Ramos (cell line): ENCODE data around the gene RGPD5.
"Not testable (repeated sequence)": the region's sequence is repeated elsewhere in the genome, so short reads cannot be mapped to it uniquely, and the experiment has no call there.

ENCODE experiments used
- in situ Hi-C: fragments of 300-500 bp; cut with MboI; formaldehyde crosslinking; loops from one replicate; pipeline ENCODE4 v1.14.3; 2022; ENCODE audit warnings: low sequenced_read_pairs; ENCODE audit not compliant: unreplicated experiment

The RGPD5 gene

GRCh38 chr2:109794074-109794737, at the start of gene RGPD5:
Gene RGPD5 (plus strand): TSS chr2:109794305. CDS start chr2:109794466, 161 bp downstream.
- in situ Hi-C loops, result not testable (repeated sequence)

- in situ Hi-C loops, result not testable (repeated sequence)
Measured at GRCh38 chr2:109751572-109751971, 42.5 kb upstream of the RGPD5 start.

GRCh38 chr2:109757163-109757824, 36.8 kb upstream of the RGPD5 start:
- in situ Hi-C loops, result not testable (repeated sequence)

DNA sequence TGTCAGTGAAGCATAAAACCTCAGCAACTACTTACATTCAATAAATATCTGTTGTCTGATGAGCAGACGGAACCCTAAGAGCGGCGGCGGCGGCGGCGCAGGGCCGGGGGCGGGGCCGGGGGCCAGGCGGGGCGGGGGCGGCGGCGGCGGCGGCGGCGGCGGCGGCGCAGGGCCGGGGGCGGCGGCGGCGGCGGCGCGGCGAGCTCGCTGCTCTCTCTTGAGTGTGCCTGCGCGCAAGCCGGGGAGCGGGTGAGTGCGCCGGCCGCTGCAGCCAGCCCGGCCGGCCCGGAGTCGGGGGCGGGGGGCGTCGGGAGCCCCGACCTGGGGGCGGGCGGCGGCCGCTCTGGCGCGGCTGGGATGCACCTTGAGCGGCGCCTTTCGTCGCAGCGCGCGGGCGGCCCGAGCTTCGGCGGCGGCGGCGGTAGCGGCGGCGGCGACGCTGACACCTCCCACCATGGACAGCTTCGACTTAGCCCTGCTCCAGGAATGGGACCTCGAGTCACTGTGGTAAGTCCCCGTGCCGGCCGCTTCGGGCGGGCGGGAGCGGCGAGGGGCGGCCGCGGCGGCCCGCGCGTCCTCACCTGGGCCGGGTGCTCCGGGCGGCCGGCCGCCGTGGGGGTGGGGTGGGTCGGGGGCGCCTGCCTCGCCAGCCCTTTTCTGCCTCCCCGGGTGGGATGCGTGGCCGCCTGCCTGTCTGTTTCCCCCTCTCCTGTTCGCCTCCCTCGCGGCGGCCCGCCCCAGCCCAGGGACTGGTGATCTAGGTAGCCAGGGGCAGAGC, 33.7 kb upstream of the RGPD5 start:
- in situ Hi-C loops, result not testable (repeated sequence)

GRCh38 chr2:109761043-109761454, 33.1 kb upstream of the RGPD5 start:
- in situ Hi-C loops, result not testable (repeated sequence)

DNA sequence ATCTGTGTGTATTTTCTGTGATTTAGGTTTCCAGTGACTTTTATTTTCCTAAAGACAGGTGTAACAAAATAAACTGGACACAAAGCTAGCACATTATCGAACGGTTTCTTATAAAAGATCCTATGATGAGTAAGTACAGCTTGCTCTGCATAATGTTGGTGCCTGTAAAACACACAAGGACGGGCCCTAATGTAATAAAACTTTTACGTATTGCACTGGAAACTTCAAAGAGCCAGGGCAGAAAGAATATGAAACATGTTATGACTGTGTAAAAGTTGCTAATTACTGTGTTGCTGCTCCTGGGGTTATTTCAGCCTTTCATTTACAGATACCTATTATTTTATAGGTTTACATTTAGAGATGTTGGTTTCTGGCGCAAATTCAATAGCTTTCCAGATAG, 32.1 kb upstream of the RGPD5 start:
- in situ Hi-C loops, result not testable (repeated sequence)

DNA sequence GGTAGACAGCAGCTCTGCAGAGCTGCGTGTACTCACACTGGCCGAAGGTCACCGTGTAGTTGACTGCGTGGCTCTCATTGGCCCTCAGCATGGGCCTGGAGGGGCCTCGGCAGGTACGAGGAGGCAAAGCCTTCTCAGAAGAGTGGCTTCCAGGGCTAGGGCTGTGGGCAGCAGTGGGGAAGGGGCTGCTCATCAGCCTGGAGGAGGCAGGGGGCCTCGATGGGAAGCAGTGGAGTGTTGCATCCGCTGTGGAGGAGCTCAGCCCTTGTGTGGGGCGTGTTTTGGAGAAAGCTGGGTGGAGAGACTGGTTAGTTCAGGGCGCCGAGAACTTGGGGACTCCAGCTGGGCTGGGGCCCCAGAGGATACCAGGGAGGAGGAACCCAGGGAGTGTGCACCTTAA, 28.0 kb upstream of the RGPD5 start:
- in situ Hi-C loops, result not testable (repeated sequence)

GRCh38 chr2:109766886-109767578, 27.1 kb upstream of the RGPD5 start:
- in situ Hi-C loops, result not testable (repeated sequence)

GRCh38 chr2:109768934-109769333, 25.2 kb upstream of the RGPD5 start:
- in situ Hi-C loops, result not testable (repeated sequence)

DNA sequence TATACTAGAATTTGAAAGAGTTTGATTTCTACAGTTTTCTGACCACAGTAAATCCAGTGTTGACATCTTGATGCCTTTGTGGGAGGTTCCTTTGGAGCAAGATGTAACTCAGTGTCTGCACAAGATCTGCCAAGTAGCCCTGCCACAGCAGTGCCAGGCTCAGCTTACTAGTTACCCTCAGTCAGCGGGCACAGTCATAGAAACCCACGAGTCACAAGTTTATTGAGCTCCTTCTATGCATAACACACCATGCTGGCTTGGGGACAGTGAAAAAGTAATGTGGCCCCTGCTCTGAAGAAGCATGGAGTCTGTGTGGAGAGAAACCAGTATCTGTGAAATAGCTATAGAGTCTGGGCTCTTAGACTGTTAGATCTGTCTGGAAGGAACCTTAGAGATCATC, 15.0 kb upstream of the RGPD5 start:
- in situ Hi-C loops, result not testable (repeated sequence)

DNA sequence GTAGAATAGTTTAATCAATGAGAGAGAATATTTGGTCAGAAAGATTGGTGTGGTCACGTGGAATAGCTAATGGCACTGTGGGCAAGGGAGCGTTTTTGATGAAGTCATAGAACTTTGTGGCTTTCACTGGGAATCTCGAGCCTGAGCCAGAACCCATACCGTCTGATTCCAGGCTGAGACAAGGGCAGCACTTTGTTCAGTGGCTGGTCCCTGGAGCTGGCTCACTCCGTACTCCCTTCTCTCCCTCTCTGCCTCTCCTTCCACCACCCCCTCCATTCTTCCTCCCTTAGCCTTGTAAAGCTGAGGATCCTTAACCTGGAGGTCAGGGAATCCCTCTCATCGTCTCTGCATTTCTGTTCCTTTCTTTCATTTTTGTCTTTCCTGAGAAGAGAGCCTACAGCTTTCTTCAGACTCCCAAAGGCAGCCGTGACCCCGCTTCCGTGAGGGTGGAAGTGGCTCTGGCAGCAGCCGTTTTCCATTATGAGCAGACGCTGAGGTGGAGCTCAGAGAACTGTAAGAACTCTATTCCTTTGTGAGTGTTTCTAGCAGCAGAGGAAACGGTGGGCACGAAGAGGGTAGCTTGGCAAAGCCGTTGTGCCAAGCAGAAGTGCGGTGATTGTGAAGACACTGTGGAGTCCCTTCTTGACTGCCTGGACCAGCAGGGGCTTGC, 12.8 kb upstream of the RGPD5 start:
- in situ Hi-C loops, result not testable (repeated sequence)

DNA sequence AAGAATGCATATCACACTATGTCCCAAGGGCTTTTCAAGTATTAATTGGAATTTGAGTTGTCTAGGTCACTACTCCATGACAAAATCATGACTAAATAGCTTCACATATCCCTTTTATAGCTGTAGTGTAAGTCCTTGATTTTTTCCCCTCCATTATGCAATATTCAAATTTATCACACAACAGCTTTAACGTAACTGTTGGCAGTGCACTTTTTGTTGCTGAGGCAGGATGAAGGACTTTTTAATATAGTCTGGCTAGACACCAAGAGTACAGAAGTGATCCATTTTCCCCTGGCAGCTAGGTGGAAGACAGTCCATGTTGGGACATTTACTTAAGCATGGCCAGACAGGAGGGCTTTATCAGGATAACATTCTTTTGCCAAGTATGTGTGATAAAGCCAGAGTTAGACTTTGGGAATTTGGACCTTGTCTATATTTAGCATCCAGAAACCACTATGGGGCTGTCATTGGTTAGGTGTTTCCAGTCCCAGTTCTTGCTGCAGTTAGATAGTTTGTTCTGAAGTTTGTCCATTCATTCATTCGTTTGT, 11.6 kb upstream of the RGPD5 start:
- in situ Hi-C loops, result not testable (repeated sequence)

DNA sequence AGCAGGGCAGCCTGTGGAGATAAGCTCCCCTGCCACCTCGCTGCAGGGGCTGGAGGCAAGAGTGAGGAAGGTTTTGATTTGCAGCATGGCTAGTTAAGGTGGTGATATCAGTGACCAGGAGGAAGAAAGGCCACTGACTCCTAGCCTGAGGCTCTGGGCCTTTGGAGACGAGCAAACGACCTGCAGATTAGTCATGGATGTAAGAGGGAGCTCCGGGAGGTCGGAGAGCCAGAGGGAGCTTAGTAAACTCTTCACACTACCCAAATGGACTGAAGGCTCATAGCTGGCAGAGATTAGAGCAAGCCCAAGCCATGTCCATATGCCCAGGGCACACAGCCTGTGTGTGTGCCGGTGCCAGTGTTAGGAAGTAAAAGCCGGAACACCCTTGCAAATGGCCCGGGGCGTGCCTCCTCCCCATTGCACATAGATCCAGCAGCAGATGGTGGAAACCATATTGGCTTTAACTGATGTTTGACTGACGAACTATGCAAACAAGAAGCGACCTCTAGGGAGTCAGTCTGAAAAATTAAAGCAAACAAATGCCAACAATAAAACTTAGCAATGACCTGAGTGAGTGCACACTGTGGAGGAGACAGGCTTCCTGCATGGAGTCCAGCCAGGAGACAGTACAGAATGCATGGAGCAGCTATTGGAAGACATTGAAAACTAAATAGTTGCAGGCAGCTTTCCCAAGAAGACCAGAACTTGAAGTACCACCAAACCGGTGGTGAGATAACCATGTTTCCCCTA, 2.4 kb upstream of the RGPD5 start:
- in situ Hi-C loops, result not testable (repeated sequence)

DNA sequence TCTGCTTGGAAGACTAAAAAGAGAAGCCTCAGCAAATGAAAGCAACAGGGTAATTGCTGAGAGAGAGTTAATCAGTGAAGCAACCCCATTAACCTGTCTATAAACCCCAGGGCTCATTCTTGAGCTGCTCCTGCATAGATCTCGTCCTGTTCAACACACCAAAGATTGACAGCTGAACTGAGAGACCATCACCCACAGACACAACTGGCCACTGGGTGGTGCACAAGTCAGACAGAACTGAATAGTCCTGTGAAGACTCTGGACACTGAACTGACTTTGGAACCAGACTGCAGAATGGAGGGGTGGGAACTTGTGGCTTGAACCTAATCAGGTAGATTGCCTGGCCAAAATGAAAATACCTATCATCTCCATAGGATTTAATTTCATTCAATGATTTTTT, 1.4 kb upstream of the RGPD5 start:
- in situ Hi-C loops, result not testable (repeated sequence)

DNA sequence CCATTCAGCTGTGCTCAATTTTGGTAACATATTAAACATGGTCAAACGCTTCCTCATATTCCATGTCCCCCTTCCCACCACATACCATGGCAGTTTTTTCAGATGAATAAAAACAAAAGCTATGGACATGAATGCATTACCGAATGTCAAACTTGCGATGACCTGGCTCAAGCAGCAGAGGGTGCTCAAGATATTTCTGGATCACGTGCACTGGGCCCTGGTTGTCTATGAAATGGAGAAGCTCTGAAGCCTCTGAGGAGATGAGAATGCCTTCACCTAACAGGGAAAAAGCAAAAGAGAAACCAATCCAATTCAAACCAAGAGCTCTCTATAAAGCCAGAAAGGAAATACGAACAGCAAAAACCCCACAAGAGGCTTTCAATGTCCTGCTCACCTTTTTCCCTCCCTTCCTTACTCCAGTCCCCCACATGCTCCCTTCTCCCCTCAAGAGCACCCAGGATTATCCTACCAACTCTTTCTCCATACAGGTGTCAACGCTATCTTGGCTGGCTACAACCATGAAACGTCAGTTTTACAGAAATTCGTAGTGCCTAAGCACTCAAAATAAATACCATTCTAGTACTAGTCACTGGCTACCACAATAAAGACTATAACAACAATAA, 77.1 kb downstream of the RGPD5 start:
- in situ Hi-C loops, result not testable (repeated sequence)

DNA sequence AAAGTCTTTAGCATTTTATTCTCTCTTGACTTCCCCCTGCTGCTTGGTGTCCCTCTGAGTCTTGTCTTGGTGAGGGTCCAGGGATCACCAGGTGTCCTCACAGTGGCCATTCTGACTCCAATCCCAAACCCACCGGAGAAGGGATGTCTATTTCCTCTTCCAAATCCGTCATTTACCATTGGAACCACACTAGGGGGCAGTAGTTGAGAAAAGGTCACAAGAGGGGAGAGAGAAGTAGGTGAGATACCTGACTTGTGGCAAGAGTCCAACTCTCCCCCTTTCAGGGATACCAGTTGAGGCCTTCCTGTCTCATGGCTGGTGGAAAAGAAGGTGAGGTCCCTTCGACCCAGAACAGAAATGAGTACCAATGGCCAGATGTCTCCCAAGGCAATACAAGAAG, 82.5 kb downstream of the RGPD5 start:
- in situ Hi-C loops, result not testable (repeated sequence)

DNA sequence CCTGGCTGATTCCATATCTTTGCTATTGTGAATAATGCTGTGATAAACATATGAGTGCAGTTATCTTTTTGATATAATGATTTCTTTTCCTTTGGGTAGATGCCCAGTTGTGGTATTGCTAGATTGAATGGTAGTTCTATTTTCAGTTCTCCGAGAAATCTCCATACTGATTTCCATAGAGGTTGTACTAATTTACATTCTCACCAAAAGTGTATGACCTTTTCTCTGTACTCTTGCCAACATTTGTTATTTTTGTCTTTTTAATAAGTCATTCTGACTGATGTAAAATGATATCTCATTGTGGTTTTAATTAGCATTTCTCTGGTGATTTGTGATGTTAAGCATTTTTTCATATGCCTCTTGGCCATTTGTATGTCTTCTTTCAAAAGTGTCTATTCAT, 88.0 kb downstream of the RGPD5 start:
- in situ Hi-C loops, result not testable (repeated sequence)

DNA sequence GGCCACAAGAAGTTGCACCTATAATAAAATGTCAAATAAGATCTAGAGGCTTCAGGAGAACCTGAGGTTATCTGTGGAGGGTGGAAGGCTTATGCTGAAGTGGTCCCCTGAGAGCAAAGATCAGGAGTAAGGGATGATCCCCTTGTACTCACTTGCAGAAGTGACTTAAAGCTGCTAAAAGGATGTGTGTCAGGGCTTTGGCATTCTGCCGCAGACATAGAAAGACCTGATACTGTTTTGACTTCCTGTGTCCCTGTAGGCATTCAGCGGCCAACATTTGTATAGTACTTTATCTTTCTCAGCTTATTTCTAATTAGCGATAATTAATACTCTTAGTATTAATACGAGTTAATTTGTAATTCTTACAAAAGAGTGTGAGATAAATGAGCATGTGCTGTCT, 94.3 kb downstream of the RGPD5 start:
- in situ Hi-C loops, result not testable (repeated sequence)

- in situ Hi-C loops, result not testable (repeated sequence)
Measured at GRCh38 chr2:109889909-109890308, 95.8 kb downstream of the RGPD5 start.
